HG02571 (cell line): ENCODE data around the gene CCNYL1.

Source experiments
- ATAC-seq: cut with Tn5 transposase; IDR thresholded peaks from one replicate; pipeline ENCODE4 v1.9.1; 2021; ENCODE audit warnings: mild to moderate bottlenecking, moderate library complexity; ENCODE audit not compliant: unreplicated experiment

The CCNYL1 gene

GRCh38 chr2:207764096-207764630 lies 52.7 kb downstream of the CCNYL1 start:
- no peak for ATAC-seq

DNA sequence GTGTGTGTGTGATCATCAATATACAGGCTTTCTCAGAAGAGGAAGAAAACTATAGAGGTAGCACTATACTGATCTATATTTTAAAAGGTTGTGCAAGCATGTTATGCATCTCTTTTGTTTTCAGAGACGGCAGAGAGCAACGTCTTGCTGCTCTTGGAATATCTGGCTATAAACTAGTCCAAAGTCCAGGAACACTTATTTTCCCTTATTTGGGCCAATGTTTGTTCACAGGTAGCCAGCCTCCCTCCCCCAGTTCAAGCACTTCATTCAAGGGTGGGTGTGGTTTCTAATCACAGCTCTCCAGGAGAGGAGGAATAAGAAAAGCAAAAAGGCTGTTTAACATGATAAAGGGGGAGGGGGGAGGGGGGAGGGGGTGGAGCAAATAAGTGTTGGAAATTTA lies 54.1 kb downstream of the CCNYL1 start:
- no peak for ATAC-seq

DNA sequence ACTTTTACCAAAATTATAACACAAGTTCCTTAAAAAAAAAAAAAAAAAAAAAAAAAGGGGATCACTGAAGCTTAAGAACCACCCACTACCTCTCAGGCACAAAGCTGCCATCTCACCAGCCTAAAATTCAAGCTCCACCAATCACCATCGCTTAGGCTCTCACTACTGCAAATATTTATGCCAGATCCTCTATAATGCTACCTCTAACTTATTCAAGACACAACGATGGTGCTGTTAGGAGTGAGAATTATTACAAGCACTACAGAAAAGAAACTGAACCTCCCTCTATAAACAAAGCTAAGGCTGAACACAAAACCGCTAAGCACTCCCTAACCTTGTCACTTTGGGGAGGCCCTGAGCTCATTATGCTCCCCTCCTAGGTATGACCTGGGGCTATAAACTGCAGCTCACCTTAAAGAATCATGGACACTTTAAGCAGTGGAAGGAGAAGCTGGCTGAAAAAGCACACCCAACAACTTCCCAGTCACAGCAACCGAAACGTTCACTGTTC lies 54.7 kb downstream of the CCNYL1 start:
- no peak for ATAC-seq

GRCh38 chr2:207766697-207767460 lies 55.4 kb downstream of the CCNYL1 start:
- no peak for ATAC-seq

DNA sequence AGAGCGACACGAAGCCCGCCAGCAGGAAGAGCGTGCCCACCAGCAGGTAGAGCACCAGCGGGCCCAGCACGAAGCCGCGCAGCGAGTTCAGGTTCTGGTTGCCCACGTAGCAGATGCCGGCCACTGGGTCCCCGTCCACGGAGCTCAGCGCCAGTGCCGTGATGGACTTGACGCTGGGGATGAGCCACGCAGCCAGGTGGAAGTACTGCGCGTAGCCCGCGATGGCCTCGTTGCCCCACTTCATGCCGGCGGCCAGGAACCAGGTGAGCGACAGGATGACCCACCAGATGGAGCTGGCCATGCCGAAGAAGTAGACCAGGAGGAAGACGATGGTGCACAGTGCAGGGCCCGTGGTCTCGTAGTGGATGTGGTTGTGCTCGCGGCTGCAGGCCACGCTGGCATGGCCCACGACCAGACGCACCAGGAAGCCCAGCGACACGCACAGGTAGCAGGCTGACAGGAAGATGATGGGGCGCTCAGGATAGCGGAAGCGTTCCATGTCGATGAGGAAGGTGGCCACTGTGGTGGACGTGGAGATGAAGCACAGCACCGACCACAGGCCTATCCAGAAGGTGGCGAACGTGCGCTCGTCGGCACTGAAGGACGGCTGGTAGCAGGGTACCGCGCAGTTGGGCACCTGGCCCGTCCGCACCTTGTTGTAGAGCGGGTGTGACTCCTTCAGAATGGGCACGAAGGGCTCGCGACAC lies 56.2 kb downstream of the CCNYL1 start:
- no peak for ATAC-seq

DNA sequence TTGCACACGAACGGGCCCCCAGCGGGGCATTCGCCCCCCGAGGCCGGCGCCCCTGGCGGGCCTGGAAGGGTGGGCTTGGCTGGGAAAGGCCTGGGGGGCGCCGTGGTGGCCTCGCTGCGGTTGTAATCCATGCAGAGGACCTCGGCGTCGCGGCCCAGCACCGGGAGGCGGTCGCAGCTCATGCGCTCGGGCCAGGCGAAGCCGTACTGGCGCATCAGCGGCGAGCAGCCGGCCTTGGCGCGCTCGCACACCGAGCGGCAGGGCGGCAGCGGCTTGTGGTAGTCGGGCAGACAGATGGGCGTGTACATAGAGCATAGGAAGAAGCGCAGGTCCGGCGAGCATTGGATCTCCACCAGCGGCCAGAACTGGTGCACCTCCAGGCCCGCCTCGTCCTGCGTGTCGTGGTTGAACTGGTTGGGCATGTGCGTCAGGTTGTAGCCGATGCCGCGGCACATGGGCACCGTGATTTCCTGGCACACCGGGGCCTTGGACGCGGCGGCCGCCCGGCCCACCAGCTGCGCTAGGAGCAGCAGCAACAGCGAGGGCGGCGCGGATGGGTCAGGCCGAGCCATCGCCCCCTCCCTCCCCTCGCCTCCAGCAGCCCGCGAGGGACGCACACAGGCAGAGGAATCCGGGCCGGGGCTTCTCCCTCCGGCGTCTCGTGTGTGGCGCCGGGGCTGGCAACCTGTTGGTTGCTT lies 56.9 kb downstream of the CCNYL1 start:
- ATAC-seq = no peak

DNA sequence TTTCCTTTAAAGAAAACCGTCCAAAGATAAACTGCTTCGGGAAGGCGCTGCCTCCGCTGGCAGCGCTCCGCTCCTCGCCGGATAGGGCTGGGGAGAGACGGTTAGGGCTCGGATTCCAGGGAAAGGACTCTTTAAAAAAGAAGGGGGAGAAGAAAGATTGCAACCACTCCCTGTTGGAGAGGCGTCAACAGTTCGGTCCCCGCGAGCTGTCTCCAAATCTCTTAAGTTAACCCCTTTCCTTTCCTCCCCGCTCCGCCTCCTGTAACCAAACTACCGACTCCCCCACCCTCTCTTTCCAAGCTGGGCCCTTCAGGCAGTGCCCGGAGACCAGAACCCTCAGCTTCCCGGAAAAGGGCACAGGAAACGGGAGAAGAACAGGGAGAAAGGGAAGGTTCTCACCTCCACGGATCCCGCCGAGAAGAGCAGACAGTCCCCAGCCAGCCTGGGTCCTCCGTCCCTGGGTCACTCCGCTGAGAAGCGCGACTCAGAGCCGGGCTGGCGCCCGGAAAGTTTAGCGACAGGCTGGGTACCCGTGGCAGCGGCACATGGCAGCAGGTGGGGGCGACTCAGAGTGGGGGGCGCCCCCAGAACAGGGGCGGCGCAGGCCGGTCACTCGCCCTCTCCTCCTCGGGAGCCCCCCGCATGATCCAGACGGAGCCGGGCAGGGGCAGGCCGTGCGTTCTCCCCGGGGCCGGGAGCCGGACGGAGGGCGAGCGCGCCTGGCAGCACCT lies 57.6 kb downstream of the CCNYL1 start:
- peak; percentile 14 for ATAC-seq

GRCh38 chr2:207770602-207771404 lies 59.4 kb downstream of the CCNYL1 start:
- no peak for ATAC-seq

- no peak for ATAC-seq
These were observed 60.0 kb downstream of the CCNYL1 start for GRCh38 chr2:207771421-207771820.

GRCh38 chr2:207772081-207772843 lies 60.8 kb downstream of the CCNYL1 start:
- ATAC-seq = no peak

DNA sequence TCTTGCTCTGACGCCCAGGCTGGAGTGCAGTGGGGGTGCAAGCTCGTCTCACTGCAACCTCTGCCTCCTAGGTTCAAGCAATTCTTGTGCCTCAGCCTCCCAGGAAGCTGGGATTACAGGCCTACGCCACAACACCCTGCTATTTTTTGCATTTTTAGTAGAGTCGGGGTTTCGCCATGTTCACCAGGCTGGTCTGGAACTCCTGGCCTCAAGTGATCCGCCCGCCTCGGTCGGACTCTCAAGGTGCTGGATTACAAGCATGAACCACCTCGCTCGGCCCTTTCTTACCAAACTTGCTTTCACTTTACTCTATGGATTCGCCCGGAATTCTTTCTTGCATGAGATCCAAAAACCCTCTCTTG lies 61.4 kb downstream of the CCNYL1 start:
- ATAC-seq = no peak

DNA sequence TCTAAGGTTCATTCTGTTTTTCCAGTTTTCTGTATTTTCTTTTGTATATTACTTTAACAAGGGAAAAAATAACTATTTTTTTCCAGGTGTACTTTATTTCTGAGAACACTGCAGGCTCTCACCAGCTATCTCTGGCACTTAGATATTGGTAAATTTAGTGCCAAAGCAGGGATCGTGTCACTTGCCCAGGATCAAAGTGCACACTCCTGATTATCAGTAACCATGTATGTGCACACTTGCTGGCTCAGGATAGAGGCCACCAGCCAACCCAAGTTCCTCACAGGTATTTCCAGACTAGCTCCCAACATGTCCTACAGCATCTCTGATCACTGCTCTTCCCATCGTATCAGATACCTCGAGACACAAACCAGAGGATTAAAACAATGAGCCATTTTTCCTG lies 64.0 kb downstream of the CCNYL1 start:
- ATAC-seq = no peak

DNA sequence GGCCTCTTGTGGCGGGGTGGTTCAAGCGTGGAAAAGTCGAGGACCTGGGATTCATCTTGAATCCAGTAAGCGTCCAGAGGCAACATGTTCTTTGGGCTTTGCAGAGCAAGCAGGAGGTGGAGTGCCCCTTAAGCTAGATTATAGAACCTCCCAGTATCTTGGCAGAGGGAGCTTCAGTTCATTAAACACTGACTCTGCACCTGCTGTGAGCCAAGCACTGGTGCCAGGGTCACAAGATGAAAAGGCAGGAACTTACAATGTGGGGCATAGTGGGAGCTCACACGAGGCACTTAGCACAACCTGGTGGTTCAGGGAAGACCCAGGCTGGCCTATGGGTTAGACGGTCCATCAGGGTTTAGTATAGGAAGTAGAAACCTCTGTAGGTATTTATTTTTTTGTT lies 65.7 kb downstream of the CCNYL1 start:
- ATAC-seq = no peak

GRCh38 chr2:207778298-207778882 lies 67.0 kb downstream of the CCNYL1 start:
- ATAC-seq = no peak

- no peak for ATAC-seq
These were observed 68.1 kb downstream of the CCNYL1 start for GRCh38 chr2:207779523-207779922.

DNA sequence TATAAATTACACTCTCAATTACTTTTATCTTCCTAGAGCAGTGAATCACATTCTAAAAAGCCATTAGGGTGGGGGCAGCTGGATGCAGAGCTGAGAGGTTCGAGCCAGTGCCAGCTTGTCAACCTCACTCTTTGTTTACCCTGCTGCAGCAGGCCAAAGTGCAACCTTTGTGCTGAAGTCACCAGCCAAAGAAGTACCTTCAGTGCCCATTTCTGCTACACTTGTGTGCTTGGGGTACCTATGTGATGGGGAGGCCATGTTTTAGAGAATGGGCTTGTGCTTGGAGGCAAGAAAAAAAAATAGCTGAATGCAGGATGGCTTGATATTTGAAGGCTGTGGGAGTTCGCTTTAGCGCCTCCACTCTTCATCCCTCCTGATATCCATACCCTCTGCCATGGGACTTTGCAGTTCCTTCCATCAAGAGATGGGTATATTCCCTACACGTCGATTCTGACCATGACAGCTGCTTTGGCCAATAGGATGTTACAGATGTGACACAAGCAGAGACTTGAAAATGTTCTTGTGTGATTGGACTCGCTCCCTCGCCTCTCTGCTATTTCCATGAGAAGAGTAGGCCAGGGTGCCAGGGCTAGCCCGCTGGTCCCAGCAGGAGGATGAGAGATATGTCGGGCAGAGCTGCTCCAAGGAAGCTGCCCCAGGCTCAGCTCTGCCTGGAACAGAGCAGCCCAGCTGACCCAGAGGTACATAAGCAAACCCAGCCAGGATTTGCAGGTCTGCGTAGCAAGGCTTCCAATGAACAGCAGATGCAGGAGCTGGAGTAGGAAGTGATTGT lies 71.0 kb downstream of the CCNYL1 start:
- ATAC-seq = no peak

DNA sequence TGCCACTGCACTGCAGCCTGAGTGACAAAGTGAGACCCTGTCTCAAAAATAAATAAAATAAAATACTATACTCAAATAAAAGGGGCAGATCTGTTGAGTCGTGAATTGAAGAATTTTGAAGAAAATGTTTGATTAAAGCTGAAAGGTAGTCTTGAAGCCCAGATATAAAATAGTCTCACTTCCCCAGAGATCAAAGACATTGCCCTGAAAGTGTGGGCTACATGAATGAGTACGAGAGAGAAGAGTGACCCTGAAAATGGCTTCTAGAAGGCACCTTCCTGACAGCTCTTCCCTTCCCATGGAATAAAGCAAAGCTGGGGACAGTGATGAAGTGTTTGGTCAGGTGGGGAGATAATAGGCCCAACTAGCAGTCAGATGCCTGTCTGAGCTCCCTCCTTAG lies 72.1 kb downstream of the CCNYL1 start:
- no peak for ATAC-seq

- no peak for ATAC-seq
These were observed 73.5 kb downstream of the CCNYL1 start for GRCh38 chr2:207784898-207785297.
